ENCODE data around the gene APBB2. TPM values are rescaled to one million over a fixed set of nuclear protein-coding genes. Genes with fewer than 3 reads are reported as not detected.
"Not testable (repeated sequence)": the region's sequence is repeated elsewhere in the genome, so short reads cannot be mapped to it uniquely, and the experiment has no call there.

Gene APBB2
- total RNA-seq, 2 donors from 2014 or later: 17.4 to 56.6 TPM

GRCh38 chr4:40908702-40909362 is 305.5 kb downstream of the APBB2 start:
- WGBS: 39% methylated on average over 12 of the region's 12 CpGs
- no peak overlapping the region for H3K4me3 ChIP-seq
- no peaks in the 10 kb centered on the region for H3K36me3 ChIP-seq
- no peaks in the 10 kb centered on the region for H3K4me1 ChIP-seq (replicated peaks)
- TF ChIP-seq CTCF (IDR thresholded peaks at IDR 0.05) (peak; percentile 71 to 86 (median 76)), POLR2AphosphoS5 (IDR thresholded peaks at IDR 0.05) (no peak)
- H3K27ac ChIP-seq: no peak overlapping the region
- H3K27me3 ChIP-seq (replicated peaks; ENCODE audit: insufficient read depth): no peaks in the 10 kb centered on the region
- H3K9me3 ChIP-seq: no peaks in the 10 kb centered on the region
- intact Hi-C loops (cut with DNase I): no loop called here
- peak; percentile 53 for DNase-seq (ENCODE audit: low spot score)

GRCh38 chr4:40908297-40908696 is 306.0 kb downstream of the APBB2 start:
- H3K9me3 ChIP-seq: no peaks in the 10 kb centered on the region
- H3K4me3 ChIP-seq: no peak overlapping the region
- DNase-seq (ENCODE audit: low spot score): no peak
- no peaks in the 10 kb centered on the region for H3K36me3 ChIP-seq
- TF ChIP-seq POLR2A (IDR thresholded peaks at IDR 0.05) (no peak), CTCF (IDR thresholded peaks at IDR 0.05) (no peak), POLR2AphosphoS5 (IDR thresholded peaks at IDR 0.05) (no peak)
- 53% methylated on average over 12 of the region's 12 CpGs for WGBS
- intact Hi-C loops (cut with DNase I): no loop called here
- H3K27me3 ChIP-seq (replicated peaks; ENCODE audit: insufficient read depth): no peaks in the 10 kb centered on the region
- no peak overlapping the region for H3K27ac ChIP-seq
- no peaks in the 10 kb centered on the region for H3K4me1 ChIP-seq (replicated peaks)

DNA sequence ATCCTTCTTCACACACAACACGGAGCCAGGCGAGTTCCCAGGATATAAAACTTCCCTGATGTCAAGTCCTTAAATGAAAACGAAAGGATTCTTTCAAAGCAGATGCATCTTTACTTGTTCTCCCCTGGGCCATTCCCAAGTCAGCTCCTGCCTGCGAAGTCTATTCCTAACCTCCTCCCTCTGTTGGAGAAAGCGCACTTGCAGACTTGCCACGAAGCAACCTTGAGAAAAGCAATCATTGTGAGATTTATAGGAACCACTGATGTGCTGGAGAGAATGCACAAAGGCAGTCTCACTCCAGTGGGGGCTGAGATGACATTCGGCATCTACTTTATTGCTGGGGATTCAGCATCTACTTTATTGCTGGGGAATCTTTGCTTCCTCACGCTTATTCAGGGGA is 308.9 kb downstream of the APBB2 start:
- 79% methylated on average over 8 of the region's 8 CpGs for WGBS
- Histone ChIP-seq H3K36me3 (no peaks in the 10 kb centered on the region), H3K4me1 (replicated peaks) (no peaks in the 10 kb centered on the region), H3K27me3 (replicated peaks; ENCODE audit: insufficient read depth) (no peaks in the 10 kb centered on the region), H3K4me3 (no peak overlapping the region), H3K9me3 (no peaks in the 10 kb centered on the region), H3K27ac (no peak overlapping the region)
- no peak for TF ChIP-seq CTCF (IDR thresholded peaks at IDR 0.05)
- TF ChIP-seq POLR2A (IDR thresholded peaks at IDR 0.05): no peak
- DNase-seq (ENCODE audit: low spot score): no peak
- intact Hi-C loops (cut with DNase I): no loop called here

DNA sequence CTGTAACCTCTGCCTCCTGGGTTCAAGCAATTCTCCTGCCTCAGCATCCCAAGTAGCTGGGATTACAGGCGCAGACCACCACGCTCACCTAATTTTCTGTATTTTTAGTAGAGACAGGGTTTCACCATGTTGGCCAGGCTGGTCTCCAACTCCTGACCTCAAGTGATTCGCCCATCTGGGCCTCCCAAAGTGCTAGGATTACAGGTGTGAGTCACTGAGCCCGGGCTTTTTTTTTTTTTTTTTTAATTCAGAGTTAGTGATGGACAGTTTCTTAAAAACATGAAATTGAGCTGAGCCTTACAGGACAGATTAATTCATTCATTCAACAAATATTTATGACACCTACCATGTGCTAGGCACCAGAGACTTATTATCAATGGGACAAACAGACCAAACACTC is 313.8 kb downstream of the APBB2 start:
- H3K4me3 ChIP-seq; H3K4me1 ChIP-seq (replicated peaks); intact Hi-C loops (cut with DNase I); H3K36me3 ChIP-seq; H3K9me3 ChIP-seq; H3K27me3 ChIP-seq (replicated peaks; ENCODE audit: insufficient read depth); DNase-seq (ENCODE audit: low spot score); H3K27ac ChIP-seq: not testable (repeated sequence)
- 96% methylated on average over 4 of the region's 4 CpGs for WGBS

DNA sequence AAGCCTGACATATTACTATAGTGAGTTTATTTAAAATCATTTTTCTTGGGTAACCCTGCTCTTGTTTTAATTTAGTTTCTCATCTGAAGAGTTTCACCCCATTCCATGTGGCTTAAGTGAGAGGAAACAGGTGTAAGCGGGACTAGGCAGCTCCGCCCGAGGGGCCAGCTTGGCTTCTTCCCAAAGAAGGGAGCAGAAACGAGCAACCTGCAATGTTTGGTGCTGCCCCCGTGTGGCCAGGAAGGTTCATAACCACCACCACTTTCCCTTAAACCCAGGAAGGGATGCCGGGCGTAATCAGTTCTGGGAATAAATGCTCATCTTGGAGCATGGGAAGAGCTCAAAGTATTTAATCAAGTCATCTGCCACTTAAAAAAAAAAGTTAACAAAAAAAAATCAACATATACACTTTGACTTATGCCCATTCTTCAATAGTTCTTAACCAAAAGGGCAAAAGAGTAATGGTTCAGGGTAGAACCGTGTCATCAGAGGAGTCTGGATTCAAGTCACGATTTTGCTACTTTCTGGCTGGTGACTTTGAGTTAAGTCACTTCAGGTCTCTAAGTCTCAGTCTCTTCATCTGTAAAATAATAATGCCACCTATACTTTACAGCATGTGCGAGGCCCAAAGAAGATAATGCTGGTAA is 316.7 kb downstream of the APBB2 start:
- Histone ChIP-seq H3K27me3 (replicated peaks; ENCODE audit: insufficient read depth) (no peaks in the 10 kb centered on the region), H3K27ac (no peak overlapping the region), H3K4me3 (no peak overlapping the region), H3K4me1 (replicated peaks) (no peaks in the 10 kb centered on the region), H3K36me3 (no peaks in the 10 kb centered on the region), H3K9me3 (no peaks in the 10 kb centered on the region)
- intact Hi-C loops (cut with DNase I): loop anchor here (10.0 kb wide), 1 partner anchor 163 kb away; no protein-coding TSS in a partner anchor
- 36% methylated on average over 10 of the region's 10 CpGs for WGBS
- DNase-seq (ENCODE audit: low spot score): peak; percentile 43
- no peak for TF ChIP-seq POLR2A (IDR thresholded peaks at IDR 0.05)
- no peak for TF ChIP-seq POLR2AphosphoS5 (IDR thresholded peaks at IDR 0.05)
- TF ChIP-seq CTCF (IDR thresholded peaks at IDR 0.05): peak; percentile 53 to 73 (median 68)

All from prostate gland (tissue), 2 donors.